Measurements from ENCODE around the gene MSI2. TPM values are rescaled to one million over a fixed set of nuclear protein-coding genes. Genes with fewer than 3 reads are reported as not detected.
A peak's percentile ranks its signal among the peaks of the same experiment; 100 is the strongest.

MSI2 gene
- total and polyA plus RNA-seq, 2 experiments from 2014 or later: 15.7 to 76.4 TPM

DNA sequence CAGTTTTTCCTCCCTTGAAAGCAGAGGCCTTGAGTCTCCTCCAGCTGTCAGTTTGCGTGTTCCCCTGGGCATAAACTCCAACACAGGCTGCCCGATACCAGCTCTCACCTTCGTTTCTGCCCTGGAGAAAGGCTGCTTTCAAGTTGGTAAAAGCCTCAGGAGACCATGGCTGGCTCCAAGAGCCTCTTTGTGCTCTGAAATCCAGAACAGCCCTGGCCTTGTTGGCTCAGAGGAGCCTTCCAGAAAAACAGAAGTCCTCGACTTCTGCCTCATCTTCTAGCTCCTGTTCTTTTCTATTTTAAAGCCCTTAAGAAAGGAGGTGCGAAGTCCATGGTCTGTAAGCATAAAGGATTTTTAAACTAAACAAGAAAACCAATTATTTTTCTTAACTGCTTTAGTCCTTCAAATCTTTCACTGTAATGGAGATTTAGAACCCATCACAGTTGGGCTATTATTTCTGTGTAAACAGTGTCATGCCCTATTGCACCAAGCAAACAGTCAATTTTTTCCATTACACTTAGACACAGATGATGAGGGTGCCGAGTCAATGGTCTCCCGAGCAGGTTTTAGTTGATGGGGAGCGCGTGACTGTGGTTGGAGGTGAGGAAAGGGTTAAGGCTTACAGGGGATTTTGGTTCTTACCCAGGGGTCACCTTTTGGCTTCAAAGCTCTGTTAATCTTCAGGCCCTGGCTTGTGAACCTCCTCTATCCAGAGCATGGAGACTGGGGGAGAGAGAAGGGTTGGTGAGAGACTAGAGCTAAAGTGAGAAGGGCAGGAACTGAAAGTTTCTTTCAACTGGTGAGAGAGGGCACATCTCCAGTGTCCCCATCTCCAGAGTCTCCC, 212.8 kb downstream of the MSI2 start:
- Histone ChIP-seq H3K4me3 (no peak overlapping the region), H3K4me1 (ENCODE audit: low read depth) (peaks cover 40% of the 10 kb centered on the region), H3K36me3 (no peaks in the 10 kb centered on the region), H3K27me3 (no peaks in the 10 kb centered on the region), H3K9me3 (ENCODE audit: low read depth) (no peaks in the 10 kb centered on the region), H3K27ac (no peak overlapping the region)
- DNase-seq (ENCODE audit: low read depth in 1 of 2, low spot score in 1 of 2): no peak
- TF ChIP-seq, protein P1, sequence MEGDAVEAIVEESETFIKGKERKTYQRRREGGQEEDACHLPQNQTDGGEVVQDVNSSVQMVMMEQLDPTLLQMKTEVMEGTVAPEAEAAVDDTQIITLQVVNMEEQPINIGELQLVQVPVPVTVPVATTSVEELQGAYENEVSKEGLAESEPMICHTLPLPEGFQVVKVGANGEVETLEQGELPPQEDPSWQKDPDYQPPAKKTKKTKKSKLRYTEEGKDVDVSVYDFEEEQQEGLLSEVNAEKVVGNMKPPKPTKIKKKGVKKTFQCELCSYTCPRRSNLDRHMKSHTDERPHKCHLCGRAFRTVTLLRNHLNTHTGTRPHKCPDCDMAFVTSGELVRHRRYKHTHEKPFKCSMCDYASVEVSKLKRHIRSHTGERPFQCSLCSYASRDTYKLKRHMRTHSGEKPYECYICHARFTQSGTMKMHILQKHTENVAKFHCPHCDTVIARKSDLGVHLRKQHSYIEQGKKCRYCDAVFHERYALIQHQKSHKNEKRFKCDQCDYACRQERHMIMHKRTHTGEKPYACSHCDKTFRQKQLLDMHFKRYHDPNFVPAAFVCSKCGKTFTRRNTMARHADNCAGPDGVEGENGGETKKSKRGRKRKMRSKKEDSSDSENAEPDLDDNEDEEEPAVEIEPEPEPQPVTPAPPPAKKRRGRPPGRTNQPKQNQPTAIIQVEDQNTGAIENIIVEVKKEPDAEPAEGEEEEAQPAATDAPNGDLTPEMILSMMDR (IDR thresholded peaks at IDR 0.05; ENCODE audit: low read depth, low read length): no peak

DNA sequence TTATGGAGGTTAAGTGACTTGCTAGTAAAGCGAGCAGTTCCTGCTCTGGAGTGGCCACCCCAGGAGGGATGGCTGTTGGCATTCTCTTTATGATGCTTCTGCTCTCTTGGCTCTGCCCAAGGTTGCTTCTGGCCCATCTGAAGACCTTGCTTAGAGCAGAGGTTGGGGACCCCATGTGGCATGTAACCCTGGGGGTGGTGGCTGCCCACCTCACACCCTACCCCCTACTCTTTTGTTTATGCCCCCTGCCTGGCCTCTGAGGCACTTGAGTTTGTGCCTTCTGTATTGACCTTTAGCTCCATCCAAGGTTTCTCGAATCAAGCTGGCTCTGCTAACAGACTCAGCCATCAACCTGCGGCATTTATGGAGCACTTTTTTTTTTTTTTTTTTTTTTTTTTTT, 214.6 kb downstream of the MSI2 start:
- Histone ChIP-seq H3K36me3 (no peaks in the 10 kb centered on the region), H3K4me3 (no peak overlapping the region), H3K4me1 (ENCODE audit: low read depth) (peaks cover 36% of the 10 kb centered on the region), H3K27ac (no peak overlapping the region), H3K9me3 (ENCODE audit: low read depth) (no peaks in the 10 kb centered on the region), H3K27me3 (no peaks in the 10 kb centered on the region)
- no peak for DNase-seq (ENCODE audit: low read depth in 1 of 2, low spot score in 1 of 2)
- TF ChIP-seq, protein P1 (IDR thresholded peaks at IDR 0.05; ENCODE audit: low read depth, low read length): no peak

DNA sequence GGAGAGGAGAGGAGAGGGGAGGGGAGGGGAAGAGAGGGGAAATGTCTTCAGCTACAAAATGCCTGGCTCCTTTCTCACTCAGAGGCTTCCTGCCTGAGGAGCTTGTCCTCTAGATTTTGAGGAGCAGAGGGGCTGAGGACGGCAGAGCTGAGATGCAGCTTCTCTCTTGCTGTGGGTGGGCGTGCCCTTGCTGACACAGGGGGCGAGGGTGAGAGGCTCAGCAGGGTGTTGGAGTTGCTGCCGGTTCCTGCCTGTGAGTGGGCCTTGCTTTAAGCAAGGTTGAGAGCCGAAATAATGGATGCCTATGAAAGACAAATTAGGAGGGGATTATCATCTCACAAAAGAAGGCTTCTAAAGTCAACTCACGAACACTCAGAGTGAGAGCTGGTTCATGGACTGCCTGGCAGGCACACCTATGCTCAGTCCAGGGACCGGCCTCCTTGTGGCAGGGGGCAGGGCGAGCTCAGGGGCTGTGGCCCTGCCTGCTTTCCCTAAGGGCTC, 215.6 kb downstream of the MSI2 start:
- Histone ChIP-seq H3K4me1 (ENCODE audit: low read depth) (peaks cover 29% of the 10 kb centered on the region), H3K9me3 (ENCODE audit: low read depth) (no peaks in the 10 kb centered on the region), H3K27ac (no peak overlapping the region), H3K36me3 (no peaks in the 10 kb centered on the region), H3K4me3 (no peak overlapping the region), H3K27me3 (no peaks in the 10 kb centered on the region)
- no peak for DNase-seq (ENCODE audit: low read depth in 1 of 2, low spot score in 1 of 2)
- TF ChIP-seq, protein P1 (IDR thresholded peaks at IDR 0.05; ENCODE audit: low read depth, low read length): no peak

DNA sequence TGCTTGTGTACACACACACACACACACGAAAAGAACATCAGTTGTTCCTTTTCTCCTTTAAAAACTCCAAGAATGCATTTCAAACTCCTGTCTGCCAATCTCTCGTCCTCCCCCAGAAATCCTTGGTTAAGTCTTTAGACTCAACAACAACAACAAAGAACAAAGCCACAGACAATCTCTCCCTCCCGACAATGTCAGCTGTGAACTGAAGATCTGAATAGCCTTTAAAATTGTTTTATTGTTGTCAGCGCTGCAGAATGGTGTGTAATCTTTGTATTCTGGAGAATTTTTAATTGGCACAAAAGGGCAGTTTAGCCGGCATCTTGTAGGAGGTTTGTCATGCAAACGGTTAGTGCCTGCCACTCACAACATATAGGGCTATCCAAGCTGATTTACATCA, 219.5 kb downstream of the MSI2 start:
- TF ChIP-seq, protein P1 (IDR thresholded peaks at IDR 0.05; ENCODE audit: low read depth, low read length): no peak
- Histone ChIP-seq H3K36me3 (no peaks in the 10 kb centered on the region), H3K27ac (no peak overlapping the region), H3K4me3 (no peak overlapping the region), H3K27me3 (no peaks in the 10 kb centered on the region), H3K9me3 (ENCODE audit: low read depth) (no peaks in the 10 kb centered on the region), H3K4me1 (ENCODE audit: low read depth) (peaks cover 36% of the 10 kb centered on the region)
- DNase-seq (ENCODE audit: low read depth in 1 of 2, low spot score in 1 of 2): no peak

DNA sequence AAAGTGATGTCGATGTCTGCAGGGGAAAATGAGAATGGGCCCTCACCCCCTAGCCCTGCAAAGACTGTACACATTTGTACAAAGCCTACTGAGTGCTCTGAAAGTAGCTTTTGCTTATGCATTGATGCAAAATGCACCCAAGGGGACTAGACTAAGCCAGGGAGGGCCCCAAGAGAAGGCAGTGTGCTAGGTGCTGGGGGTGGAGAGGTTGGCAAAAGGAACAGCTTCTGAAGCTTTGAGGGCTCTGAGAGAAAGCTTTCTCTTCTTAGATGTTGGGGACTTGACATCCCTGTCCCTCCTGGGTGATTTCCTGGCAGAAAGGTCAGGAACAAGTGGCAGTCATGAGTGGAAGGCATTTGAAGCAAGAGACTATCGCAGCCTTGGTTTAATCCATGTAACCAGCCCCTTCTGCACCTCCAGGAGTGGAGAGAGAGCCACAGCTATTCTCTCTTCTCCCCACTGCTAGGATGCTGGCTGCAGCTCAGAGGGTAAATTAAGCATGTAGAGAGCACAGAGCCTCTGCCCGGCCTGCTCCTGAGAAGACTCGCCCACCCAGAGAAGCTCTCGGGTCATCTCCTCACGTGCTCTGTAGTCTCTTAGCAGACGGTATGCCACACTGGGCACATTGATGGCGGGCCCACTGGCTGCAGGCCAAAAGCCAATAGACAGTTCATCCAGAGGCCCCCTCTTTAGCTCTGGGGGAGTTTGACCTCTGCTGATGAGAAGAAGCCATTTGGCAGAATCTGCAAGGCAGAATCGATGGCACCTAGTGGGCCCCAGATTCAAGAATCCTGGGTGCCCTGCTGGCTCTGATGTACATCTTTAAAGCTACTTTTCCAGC, 221.4 kb downstream of the MSI2 start:
- no peaks in the 10 kb centered on the region for H3K36me3 ChIP-seq
- no peaks in the 10 kb centered on the region for H3K9me3 ChIP-seq (ENCODE audit: low read depth)
- TF ChIP-seq, protein P1 (IDR thresholded peaks at IDR 0.05; ENCODE audit: low read depth, low read length): no peak
- H3K4me1 ChIP-seq (ENCODE audit: low read depth): peaks cover 30% of the 10 kb centered on the region
- peak overlapping the region; percentile 45 for H3K27ac ChIP-seq
- no peak overlapping the region for H3K4me3 ChIP-seq
- no peak for DNase-seq (ENCODE audit: low read depth in 1 of 2, low spot score in 1 of 2)
- no peaks in the 10 kb centered on the region for H3K27me3 ChIP-seq
